ENCODE results near the gene UXT. TPM values are rescaled to one million over a fixed set of nuclear protein-coding genes. Genes with fewer than 3 reads are reported as not detected.

UXT gene
- total and polyA plus RNA-seq, 2 of the 13 experiments (the other 11 are each of a cell fraction or from before 2014, with no cell fraction given): 107 to 123 TPM

DNA sequence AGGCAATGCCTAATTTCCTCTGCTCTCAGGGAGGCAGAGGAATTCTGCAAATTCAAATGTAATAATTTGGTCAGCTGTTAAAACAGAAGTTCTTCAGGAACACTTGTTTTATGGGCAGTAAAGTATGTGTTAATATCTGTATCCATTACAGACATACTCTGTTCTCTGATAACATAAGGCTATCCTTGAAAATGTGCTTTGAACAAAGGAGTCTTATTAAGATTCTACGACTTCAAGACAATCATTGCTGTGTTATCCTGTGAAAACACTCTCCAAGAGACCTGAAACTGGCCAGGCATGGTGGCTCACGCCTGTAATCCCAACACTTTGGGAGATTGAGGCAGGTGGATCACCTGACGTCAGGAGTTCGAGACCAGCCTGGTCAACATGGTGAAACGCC is 27.3 kb downstream of the UXT start (continued):
- TF ChIP-seq ELF1 (CRISPR knock-in tag; IDR thresholded peaks at IDR 0.05) (no peak), ZNF737 (CRISPR knock-in tag; IDR thresholded peaks at IDR 0.05; ENCODE audit: borderline replicate concordance) (no peak)
- TF ChIP-seq, protein P1, sequence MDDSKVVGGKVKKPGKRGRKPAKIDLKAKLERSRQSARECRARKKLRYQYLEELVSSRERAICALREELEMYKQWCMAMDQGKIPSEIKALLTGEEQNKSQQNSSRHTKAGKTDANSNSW (CRISPR knock-in tag; IDR thresholded peaks at IDR 0.05; ENCODE audit: borderline replicate concordance): no peak

DNA sequence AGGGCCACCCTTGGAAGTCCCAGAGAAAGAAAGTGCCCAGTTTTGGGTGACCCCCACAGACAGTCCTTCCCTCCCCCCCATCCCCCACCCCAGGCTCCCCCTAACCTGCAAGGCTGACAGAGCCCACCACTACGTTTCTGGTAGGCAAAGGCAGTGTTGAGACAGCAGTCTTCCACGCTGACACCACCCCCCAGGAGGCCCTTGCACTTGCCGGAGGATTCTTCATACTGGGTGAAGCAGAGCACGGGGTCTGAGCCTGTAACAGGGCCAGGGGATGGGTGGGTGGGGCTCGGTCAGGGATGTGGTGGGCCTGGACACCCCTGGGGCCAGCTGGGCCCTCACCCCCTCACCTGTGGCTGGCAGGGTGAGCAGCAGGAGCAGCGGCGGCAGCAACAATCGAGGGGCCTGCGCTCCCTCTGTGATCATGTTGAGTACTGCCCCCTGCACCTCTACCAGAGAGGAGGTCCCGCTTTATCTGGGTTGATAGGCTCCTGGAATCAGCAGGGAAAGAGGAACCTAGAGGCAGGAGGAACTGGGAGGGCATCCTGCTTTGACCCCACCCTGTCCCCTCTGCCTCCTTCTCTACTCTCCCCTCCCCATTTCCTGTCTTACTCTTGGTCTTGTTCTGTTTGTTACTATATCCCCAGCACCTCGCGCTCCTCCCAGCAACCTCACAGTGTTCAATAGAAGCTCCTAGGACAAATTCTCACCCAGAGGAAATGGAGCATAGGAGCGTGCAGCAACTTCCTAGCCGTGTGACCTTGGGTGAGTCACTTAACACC is 29.4 kb downstream of the UXT start, which contains the start of gene CFP:
CFP (minus strand) TSS at position 512 of the 782 bp plus-strand sequence; CDS start at position 426, 86 bp downstream.
- H3K36me3 ChIP-seq (replicated peaks in 1 of 2; ENCODE audit: control insufficient read depth in 1 of 2, insufficient read depth in 2 of 2, low read length in 2 of 2): no peaks in the 10 kb centered on the region
- ATAC-seq (no peak), DNase-seq (ENCODE audit: low spot score) (no peak), FAIRE-seq (no peak)
- ChIA-PET CTCF (ENCODE audit: low intra/inter-chr PET ratio, low total read pairs) (no interaction called here), POLR2A (no interaction called here)
- H3K4me3 ChIP-seq (replicated peaks in 1 of 3; ENCODE audit: insufficient read depth in 1 of 3, low read depth in 2 of 3, low read length in 3 of 3): no peak within 1 kb of the TSS
- intact Hi-C loops (cut with micrococcal nuclease; ENCODE audit: unreplicated experiment): no loop called here
- no peak within 1 kb of the TSS for H3K4me2 ChIP-seq (ENCODE audit: low read depth, low read length)
- no peak within 1 kb of the TSS for H3K27ac ChIP-seq (ENCODE audit: extremely low read length, insufficient read depth, low read length)
- H4K20me1 ChIP-seq (ENCODE audit: insufficient read depth, low read length): no peaks in the 10 kb centered on the region
- no TSS peak for BruUV-seq (replicated peaks)
- H3K9me3 ChIP-seq (ENCODE audit: low read length): no peaks in the 10 kb centered on the region
- H3K79me2 ChIP-seq (ENCODE audit: insufficient read depth, low read length): no peaks in the 10 kb centered on the region
- TF ChIP-seq GPN1 (CRISPR knock-in tag; IDR thresholded peaks at IDR 0.05; ENCODE audit: borderline replicate concordance) (no peak), TBL1XR1 (IDR thresholded peaks at IDR 0.05; ENCODE audit: borderline replicate concordance, low read length, partially characterized antibody) (no peak), PRPF4 (IDR thresholded peaks at IDR 0.05; ENCODE audit: low read depth, low read length, poor library complexity, severe bottlenecking) (no peak)
- TF ChIP-seq, protein P2, sequence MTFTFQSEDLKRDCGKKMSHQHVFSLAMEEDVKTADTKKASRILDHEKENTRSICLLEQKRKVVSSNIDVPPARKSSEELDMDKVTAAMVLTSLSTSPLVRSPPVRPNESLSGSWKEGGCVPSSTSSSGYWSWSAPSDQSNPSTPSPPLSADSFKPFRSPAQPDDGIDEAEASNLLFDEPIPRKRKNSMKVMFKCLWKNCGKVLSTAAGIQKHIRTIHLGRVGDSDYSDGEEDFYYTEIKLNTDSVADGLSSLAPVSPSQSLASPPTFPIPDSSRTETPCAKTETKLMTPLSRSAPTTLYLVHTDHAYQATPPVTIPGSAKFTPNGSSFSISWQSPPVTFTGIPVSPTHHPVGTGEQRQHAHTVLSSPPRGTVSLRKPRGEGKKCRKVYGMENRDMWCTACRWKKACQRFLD (CRISPR knock-in tag; IDR thresholded peaks at IDR 0.05; ENCODE audit: borderline replicate concordance): no peak
- TF ChIP-seq, protein P3, sequence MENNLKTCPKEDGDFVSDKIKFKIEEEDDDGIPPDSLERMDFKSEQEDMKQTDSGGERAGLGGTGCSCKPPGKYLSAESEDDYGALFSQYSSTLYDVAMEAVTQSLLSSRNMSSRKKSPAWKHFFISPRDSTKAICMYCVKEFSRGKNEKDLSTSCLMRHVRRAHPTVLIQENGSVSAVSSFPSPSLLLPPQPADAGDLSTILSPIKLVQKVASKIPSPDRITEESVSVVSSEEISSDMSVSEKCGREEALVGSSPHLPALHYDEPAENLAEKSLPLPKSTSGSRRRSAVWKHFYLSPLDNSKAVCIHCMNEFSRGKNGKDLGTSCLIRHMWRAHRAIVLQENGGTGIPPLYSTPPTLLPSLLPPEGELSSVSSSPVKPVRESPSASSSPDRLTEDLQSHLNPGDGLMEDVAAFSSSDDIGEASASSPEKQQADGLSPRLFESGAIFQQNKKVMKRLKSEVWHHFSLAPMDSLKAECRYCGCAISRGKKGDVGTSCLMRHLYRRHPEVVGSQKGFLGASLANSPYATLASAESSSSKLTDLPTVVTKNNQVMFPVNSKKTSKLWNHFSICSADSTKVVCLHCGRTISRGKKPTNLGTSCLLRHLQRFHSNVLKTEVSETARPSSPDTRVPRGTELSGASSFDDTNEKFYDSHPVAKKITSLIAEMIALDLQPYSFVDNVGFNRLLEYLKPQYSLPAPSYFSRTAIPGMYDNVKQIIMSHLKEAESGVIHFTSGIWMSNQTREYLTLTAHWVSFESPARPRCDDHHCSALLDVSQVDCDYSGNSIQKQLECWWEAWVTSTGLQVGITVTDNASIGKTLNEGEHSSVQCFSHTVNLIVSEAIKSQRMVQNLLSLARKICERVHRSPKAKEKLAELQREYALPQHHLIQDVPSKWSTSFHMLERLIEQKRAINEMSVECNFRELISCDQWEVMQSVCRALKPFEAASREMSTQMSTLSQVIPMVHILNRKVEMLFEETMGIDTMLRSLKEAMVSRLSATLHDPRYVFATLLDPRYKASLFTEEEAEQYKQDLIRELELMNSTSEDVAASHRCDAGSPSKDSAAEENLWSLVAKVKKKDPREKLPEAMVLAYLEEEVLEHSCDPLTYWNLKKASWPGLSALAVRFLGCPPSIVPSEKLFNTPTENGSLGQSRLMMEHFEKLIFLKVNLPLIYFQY (CRISPR knock-in tag; IDR thresholded peaks at IDR 0.05; ENCODE audit: borderline replicate concordance): no peak
- H2AFZ ChIP-seq (ENCODE audit: low read length): no peak within 1 kb of the TSS
- no peak within 1 kb of the TSS for H3K9ac ChIP-seq (ENCODE audit: insufficient read depth, low read depth, low read length)
- in situ Hi-C loops (cut with HindIII; ENCODE audit: extremely low pct_ligation_motif_present, low pct_unique_long_range_greater_than_20kb): no loop called here
- peaks cover 0 to 4% of the 10 kb centered on the region in 2 experiments; a peak in 1 of 5 replicates for H3K27me3 ChIP-seq (ENCODE audit: control insufficient read depth in 1 of 2, insufficient read depth in 2 of 2, low read length in 2 of 2)
- H3K4me1 ChIP-seq (ENCODE audit: insufficient read depth, low read length): no peaks in the 10 kb centered on the region
- 80% methylated on average over 4 of the region's 14 CpGs for WGBS (ENCODE audit: low lambda C conversion rate)
